HG03521 (cell line): ENCODE results near the gene ERICH6.
A peak's percentile ranks its signal among the peaks of the same experiment; 100 is the strongest.
"Not testable (repeated sequence)": the region's sequence is repeated elsewhere in the genome, so short reads cannot be mapped to it uniquely, and the experiment has no call there.

Source experiments
- ATAC-seq: cut with Tn5 transposase; IDR thresholded peaks from one replicate; pipeline ENCODE4 v1.9.1; 2021; ENCODE audit warnings: mild to moderate bottlenecking, moderate library complexity; ENCODE audit not compliant: unreplicated experiment

The ERICH6 gene

DNA sequence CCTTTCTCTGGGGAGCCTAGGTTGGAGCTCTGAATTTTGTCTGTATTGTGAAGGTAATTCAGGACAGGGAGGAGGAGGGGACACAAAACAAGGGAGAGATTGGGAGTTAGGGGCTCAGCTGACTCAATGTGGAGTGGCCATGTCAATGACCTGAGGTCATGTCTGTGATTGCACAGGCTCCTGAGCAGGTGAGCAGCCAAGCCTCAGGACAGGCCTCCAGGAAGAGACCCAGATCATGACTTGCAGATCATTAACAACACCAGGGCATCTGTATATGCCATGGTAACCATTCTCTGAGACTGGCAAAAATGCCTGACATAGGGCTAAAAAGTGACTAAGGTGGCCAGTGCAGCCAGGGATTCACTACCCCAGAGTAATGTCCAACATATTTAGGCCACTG lies 20.9 kb downstream of the ERICH6 start:
- ATAC-seq, result no peak

DNA sequence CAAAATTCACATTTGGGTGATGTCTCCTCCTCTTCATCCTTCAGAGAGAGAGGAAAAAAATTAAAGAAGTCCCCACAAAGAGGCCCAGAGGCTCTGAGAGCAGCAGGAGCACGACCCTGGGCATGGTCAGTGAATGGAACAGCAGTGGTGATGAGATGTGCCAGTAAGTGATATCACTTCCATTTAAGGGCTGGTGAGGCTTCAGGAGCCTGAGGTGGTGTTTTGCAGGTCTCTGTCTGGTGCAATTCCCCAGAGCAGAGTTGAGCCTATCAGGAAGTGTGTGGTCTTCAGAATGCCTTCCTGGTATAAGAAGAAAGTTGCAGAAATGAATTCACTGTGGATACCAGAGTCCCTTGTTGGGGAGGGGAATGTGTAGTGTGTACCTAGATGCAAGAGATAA lies 21.4 kb downstream of the ERICH6 start:
- no peak for ATAC-seq

DNA sequence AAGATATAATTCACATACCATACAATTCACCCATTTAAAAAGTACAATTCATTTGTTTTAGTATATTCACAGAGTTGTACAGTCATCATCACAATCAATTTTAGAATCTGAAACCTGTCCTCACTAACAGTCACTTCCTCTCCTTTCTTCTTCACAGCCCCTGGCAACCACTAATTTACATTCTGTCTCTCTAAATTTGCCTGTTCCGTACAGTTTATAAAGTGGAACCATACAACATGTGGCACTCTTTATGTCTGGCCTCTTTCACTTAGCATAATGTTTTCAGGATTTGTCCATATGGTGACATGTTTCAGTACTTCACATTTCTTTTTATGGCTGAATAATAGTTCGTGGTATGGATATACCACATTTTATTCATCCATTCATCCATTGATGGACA lies 22.7 kb downstream of the ERICH6 start:
- ATAC-seq, result peak; percentile 74

DNA sequence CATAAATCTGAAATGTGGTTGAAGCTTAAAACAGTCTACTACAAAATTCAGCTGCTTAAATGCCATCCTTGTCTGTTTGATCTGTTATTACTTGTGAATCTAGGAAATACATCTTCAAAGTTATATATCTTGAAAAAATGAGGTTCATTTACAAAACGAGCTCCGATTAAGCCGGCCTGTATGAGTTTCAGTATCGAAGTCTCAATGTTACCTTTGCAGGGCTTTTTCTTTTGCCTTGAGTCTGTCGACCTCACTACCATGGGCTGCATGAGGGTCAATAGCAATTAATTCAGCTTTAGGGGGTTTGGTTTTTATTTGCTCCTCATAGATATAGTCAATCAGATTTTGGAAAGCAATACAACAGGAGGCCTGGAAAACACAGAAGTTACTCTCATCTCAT lies 23.2 kb downstream of the ERICH6 start:
- no peak for ATAC-seq

GRCh38 chr3:150675587-150675986 lies 28.1 kb downstream of the ERICH6 start:
- ATAC-seq, result no peak

DNA sequence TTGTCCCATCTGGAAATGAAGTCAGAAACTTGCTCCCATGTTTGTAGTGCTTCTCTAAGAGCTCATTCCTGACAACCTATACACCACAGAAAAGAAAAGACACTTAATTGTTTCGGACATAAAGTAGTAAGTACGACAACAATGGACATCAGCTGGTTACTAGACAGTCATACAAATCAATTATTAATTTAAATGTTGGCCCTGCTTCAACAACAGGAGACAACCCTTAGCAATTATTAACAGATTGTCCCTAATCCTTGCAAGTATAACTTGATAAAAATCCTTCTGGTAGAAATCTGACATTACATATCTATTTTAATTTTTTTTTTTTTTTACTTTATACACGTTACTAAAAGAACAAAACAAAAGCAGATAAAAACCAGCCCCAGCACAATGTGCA lies 29.8 kb downstream of the ERICH6 start:
- no peak for ATAC-seq

GRCh38 chr3:150666167-150666566 lies 37.6 kb downstream of the ERICH6 start:
- ATAC-seq, result no peak

GRCh38 chr3:150663461-150663860 lies 40.3 kb downstream of the ERICH6 start:
- no peak for ATAC-seq

DNA sequence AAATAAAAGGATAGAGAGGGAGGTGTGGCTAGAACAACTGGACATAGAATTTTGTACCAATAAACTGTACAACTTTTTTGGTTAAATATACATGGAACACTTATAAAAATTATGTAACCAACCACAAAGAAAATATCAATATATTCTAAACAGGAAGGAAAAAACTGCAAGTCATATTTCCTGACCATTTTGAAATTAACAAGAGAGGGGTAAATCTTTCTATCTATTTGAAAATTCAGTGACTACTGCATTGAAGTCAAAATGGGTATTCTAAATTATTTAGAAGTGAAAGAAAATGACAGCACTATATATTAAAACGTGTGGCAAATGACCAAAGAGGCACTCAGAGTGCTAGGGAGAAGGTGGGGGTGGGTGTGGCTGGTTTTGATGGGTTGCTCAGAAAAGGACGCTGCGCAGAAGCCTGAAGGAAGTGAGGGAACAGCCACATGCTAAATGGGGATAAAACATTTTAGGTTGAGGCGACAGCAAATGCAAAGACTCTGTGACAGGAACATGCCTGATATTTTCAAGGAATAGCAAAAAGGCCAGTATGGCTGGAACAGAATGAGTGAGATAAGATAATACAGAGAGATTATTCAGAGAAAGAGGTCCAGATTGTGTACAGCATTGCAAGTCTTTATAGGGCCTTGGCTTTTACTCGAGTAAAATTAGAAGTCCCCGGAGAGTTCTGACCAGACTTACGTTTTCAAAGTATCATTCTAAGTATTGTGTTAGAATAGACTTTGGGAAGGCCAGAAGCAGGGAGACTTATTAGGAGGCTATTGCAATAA lies 41.1 kb downstream of the ERICH6 start:
- ATAC-seq, result no peak

GRCh38 chr3:150656316-150656715 lies 47.4 kb downstream of the ERICH6 start:
- no peak for ATAC-seq

- ATAC-seq, result peak; percentile 57
Measured at GRCh38 chr3:150653110-150653561, 50.6 kb downstream of the ERICH6 start.

- ATAC-seq, result no peak
Measured at GRCh38 chr3:150640256-150640655, 63.5 kb downstream of the ERICH6 start.

GRCh38 chr3:150639262-150639661 lies 64.5 kb downstream of the ERICH6 start:
- no peak for ATAC-seq

GRCh38 chr3:150636258-150636657 lies 67.5 kb downstream of the ERICH6 start:
- ATAC-seq, result no peak

DNA sequence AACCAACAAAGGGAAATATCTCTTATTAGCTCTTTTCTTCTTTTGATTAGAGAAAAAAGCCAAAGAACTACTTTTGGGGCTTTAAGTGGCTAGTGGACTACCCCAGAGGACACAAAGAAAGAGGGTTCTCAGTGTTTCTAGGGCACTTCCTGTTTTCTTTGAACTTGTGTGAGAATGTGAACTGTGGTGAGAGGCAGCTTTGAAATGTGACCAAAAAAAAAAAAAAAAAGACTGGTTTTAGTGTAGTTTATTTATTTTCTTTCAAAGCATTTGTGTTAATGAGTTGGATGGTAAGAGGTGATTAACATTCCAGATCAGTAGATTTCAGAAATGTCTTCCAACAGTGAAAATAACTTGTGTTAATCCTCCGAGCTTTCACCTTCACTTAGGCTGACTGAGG lies 68.2 kb downstream of the ERICH6 start:
- peak; percentile 68 for ATAC-seq

DNA sequence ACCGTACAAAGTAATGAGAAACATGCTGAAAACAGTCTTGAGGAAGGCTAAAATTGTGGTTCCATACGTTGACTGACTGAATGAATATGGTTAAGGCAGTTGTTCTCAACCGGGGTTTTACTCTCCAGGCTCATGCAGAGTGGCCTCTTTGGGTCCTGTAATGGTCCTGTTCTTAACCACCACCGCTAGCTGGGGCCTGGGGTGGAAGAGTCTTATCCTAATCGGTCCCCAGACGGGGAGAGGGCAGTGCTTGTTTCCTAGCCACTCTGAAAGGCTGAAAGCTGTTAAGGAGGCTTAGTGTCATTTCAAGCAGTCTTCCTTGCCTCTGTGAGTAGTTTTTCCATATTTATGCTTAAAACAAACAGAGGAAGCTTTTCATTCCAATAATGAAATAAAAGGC lies 68.6 kb downstream of the ERICH6 start:
- ATAC-seq, result no peak

GRCh38 chr3:150631515-150632221 lies 72.1 kb downstream of the ERICH6 start:
- no peak for ATAC-seq

- ATAC-seq, result no peak
Measured at GRCh38 chr3:150627557-150627956, 76.2 kb downstream of the ERICH6 start.

DNA sequence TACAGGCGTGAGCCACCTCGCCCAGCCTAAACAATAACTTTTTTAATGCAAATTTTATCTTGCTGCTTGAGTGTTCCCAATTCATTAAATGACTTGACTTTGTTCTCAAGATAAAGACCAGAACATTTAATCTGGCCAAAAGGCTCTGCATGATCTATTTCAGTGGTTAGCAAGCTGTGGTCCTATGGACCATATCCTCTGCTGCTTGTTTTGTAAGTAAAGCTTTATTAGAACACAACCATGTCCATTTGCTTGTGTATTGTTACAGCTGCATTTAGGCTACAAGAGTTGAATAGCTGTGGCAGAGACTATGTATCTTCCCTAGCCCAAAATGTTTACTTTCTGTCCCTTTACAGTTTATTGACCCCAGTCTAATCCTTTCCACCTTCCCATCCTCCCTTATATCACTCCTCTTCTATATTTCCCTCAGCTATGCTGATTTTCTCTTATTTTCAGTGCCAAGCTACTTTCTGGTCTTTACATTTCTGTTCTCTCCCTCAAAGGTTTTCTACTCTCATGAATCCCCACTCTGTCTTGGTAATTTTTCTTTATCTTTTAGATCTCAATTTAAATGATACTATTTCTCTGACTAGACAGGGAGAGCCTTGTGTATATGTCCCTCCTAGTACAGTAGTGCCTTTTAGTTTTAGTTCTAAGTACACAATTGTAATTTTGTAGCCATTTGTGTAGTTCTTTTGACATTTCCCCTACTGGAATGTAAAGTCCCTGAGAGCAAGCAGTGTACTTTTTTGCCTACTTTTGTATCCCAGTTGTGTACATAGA lies 77.4 kb downstream of the ERICH6 start:
- ATAC-seq, result no peak

DNA sequence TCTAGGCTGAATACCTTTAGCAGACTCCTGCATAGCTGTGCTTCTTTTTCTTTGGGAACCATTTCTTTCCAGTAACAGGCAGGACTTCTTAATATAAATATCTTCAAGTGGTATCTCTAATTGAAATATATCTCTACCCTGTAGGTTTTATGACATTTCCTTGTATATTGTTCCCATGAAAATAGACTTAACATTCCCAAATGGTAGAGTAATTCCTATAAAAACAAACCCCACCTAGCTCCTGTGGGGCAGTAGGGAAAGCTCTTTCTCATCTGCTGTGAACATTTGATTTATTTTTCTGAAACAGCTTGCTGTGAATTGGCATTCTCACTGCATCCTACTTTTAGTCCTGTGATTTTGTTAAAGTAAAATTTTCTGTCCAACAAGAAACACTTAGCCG lies 79.8 kb downstream of the ERICH6 start:
- no peak for ATAC-seq

- not testable (repeated sequence) for ATAC-seq
Measured at GRCh38 chr3:150622955-150623354, 80.8 kb downstream of the ERICH6 start.
